ENCODE data around the gene RNF25.

RNF25 gene

GRCh38 chr2:218626369-218626768 is 45.4 kb downstream of the RNF25 start:
- no peak for DNase-seq (ENCODE audit: low read depth in 2 of 2, low spot score in 1 of 2)

GRCh38 chr2:218623366-218623705 is 48.5 kb downstream of the RNF25 start:
- no peak for DNase-seq (ENCODE audit: low read depth in 2 of 2, low spot score in 1 of 2)

- DNase-seq (ENCODE audit: low read depth in 2 of 2, low spot score in 1 of 2) = no peak
Measured at GRCh38 chr2:218622606-218623365, 49.0 kb downstream of the RNF25 start.

GRCh38 chr2:218621007-218621406 is 50.8 kb downstream of the RNF25 start:
- no peak for DNase-seq (ENCODE audit: low read depth in 2 of 2, low spot score in 1 of 2)

GRCh38 chr2:218618102-218618860 is 53.5 kb downstream of the RNF25 start:
- DNase-seq (ENCODE audit: low read depth in 2 of 2, low spot score in 1 of 2) = no peak

- DNase-seq (ENCODE audit: low read depth in 2 of 2, low spot score in 1 of 2) = no peak
Measured at GRCh38 chr2:218615868-218616315, 55.9 kb downstream of the RNF25 start.
